Spleen (tissue), 11 donors: ENCODE measurements around the gene GRK5. TPM values are rescaled to one million over a fixed set of nuclear protein-coding genes. Genes with fewer than 3 reads are reported as not detected.

ENCODE experiments used
- DNase-seq: peaks from one replicate; pipeline ENCODE4 v3.0.0-alpha.2; 2020
- H3K27ac ChIP-seq, 8 donors: fragments of 200-600 bp; sonication (generic) in 7 of 8; 1 replicate in 4 of 8; 2 replicates in 4 of 8; pipeline versions ENCODE4 v1.5.0 to v1.8.0; 2016 to 2021; ENCODE audit warnings: inconsistent platforms in 4 of 8, mild to moderate bottlenecking in 4 of 8, moderate library complexity in 1 of 8
- H3K27me3 ChIP-seq, 7 donors: fragments of 200-600 bp; sonication (generic) in 6 of 7; replicated peaks in 1 of 7; 1 replicate in 4 of 7; 2 replicates in 3 of 7; pipeline versions ENCODE4 v1.5.0 to v1.8.0; 2016 to 2021; ENCODE audit warnings: inconsistent platforms in 3 of 7, mild to moderate bottlenecking in 1 of 7
- H3K36me3 ChIP-seq, 6 donors: fragments of 200-600 bp; sonication (generic) in 5 of 6; 1 replicate in 4 of 6; 2 replicates in 2 of 6; pipeline versions ENCODE4 v1.5.0 to v1.8.0; 2016 to 2021; ENCODE audit warnings: inconsistent platforms in 2 of 6
- H3K4me1 ChIP-seq, 6 donors: fragments of 200-600 bp; sonication (generic) in 5 of 6; 1 replicate in 3 of 6; 2 replicates in 3 of 6; pipeline versions ENCODE4 v1.5.0 to v1.8.0; 2016 to 2021; ENCODE audit warnings: inconsistent platforms in 3 of 6
- H3K4me3 ChIP-seq, 8 donors: fragments of 200-600 bp; sonication (generic) in 7 of 8; 1 replicate in 4 of 8; 2 replicates in 4 of 8; pipeline versions ENCODE4 v1.5.0 to v1.8.0; 2016 to 2021; ENCODE audit warnings: inconsistent platforms in 4 of 8, mild to moderate bottlenecking in 4 of 8, moderate library complexity in 2 of 8
- H3K9me3 ChIP-seq, 8 donors: fragments of 200-600 bp; sonication (generic) in 7 of 8; 1 replicate in 4 of 8; 2 replicates in 4 of 8; pipeline versions ENCODE4 v1.5.0 to v1.8.0; 2016 to 2021; ENCODE audit warnings: inconsistent platforms in 4 of 8
- CTCF ChIP-seq, 11 experiments: fragments of 200-600 bp in 7 of 11; fragments of 450-650 bp in 4 of 11; sonication (generic) in 4 of 11; IDR thresholded peaks in 8 of 11; conservative IDR thresholded peaks in 3 of 11; 1 replicate in 7 of 11; 2 replicates in 4 of 11; pipeline versions ENCODE4 v1.4.0 to v1.8.0; 2016 to 2021; ENCODE audit warnings: antibody characterized with exemption in 11 of 11, inconsistent platforms in 4 of 11, mild to moderate bottlenecking in 1 of 11
- POLR2A ChIP-seq, 3 donors: fragments of 450-650 bp; IDR thresholded peaks; one replicate each; pipeline ENCODE4 v1.5.1; 2017; ENCODE audit warnings: antibody characterized with exemption in 3 of 3, mild to moderate bottlenecking in 1 of 3
- POLR2AphosphoS5 ChIP-seq, 3 donors: sonication (generic); formaldehyde crosslinking; IDR thresholded peaks; one replicate each; pipeline ENCODE4 v1.5.1; 2017; ENCODE audit warnings: antibody characterized with exemption in 3 of 3
- WGBS, 5 donors: extraction: QIAGEN DNeasy Blood & Tissue Kit in 3 of 5; methylation state at CpG; one replicate each; pipeline versions ENCODE4 v1.1.5 to v1.1.7; 2013 to 2018; 5-methylcytosine and 5-hydroxymethylcytosine counted together
- intact Hi-C: fragments of 100-400 bp; cut with DNase I; formaldehyde crosslinking; loops from one replicate; pipeline ENCODE4 v1.15.0; 2023; ENCODE audit warnings: low total_unique reads
- polyA plus RNA-seq, 3 donors: library from polyadenylated mRNA; stranded (reverse); fragments of 200-250 nt; gene quantifications; one replicate each; pipeline ENCODE4 v1.2.1, GENCODE V29; 2013
- total RNA-seq, 7 donors: library from RNA; depleted of rRNA in 3 of 7; stranded (reverse); fragments of >200 nt in 3 of 7; fragmentation: NEBNext Ultra II Directional in 4 of 7; extraction: Animal tissue kit (Norgen Biotek cat#: 25700) in 4 of 7; gene quantifications; one replicate each; pipeline versions ENCODE4 v1.1.0 to v1.2.1, GENCODE V29; 2016 to 2021
- donor health status: healthy with polysubstance abuse.
- donor health status: DM: no; HTN: no; CAD: no; lungs with moderate emphysema.
- donor health status: DM: no; HTN: no; CAD: no.
- donor health status: Bipolar disorder and iron deficiency.
- donor health status: healthy.
- donor health status: DM: no; HTN: no; CAD: no.
- donor health status: DM: yes; HTN: yes; CAD: no.

GRK5 gene
- total and polyA plus RNA-seq, 10 donors, result 15.5 to 85.2 (median 52.1) TPM

- no peak for DNase-seq
- WGBS, 5 donors, result 72 to 85% (median 83%) methylated on average over 12 to 24 of the region's 24 CpGs
- TF ChIP-seq CTCF (IDR thresholded peaks at IDR 0.05 in 8 of 11, conservative IDR thresholded peaks at IDR 0.05 in 3 of 11), result no peak
- TF ChIP-seq POLR2AphosphoS5 (IDR thresholded peaks at IDR 0.05), result peak in 2 of 3 donors; percentile 12 to 41
- Histone ChIP-seq H3K9me3 (no peaks in the 10 kb centered on the region), H3K4me3 (no peak overlapping the region), H3K27me3 (no peaks in the 10 kb centered on the region), H3K27ac (peak overlapping the region in 4 of 8 donors; percentile 19 to 94 (median 33)), H3K4me1 (peaks cover 48 to 100% (median 92%) of the 10 kb centered on the region in 6 donors), H3K36me3 (no peaks in the 10 kb centered on the region)
- intact Hi-C loops, result loop anchor here (5.0 kb wide), 1 partner anchor 101 kb away; the partner anchor contains the start of gene GRK5
Measured at GRCh38 chr10:119308551-119309422, 101.4 kb downstream of the GRK5 start.

GRCh38 chr10:119309423-119309770 is 102.0 kb downstream of the GRK5 start:
- Histone ChIP-seq H3K4me3 (no peak overlapping the region), H3K27ac (peak overlapping the region in 4 of 8 donors; percentile 19 to 94 (median 33)), H3K4me1 (peaks cover 52 to 100% (median 93%) of the 10 kb centered on the region in 6 donors), H3K9me3 (no peaks in the 10 kb centered on the region), H3K36me3 (no peaks in the 10 kb centered on the region), H3K27me3 (no peaks in the 10 kb centered on the region)
- intact Hi-C loops, result loop anchor here (5.0 kb wide), 1 partner anchor 102 kb away; the partner anchor contains the start of gene GRK5
- TF ChIP-seq CTCF (IDR thresholded peaks at IDR 0.05 in 8 of 11, conservative IDR thresholded peaks at IDR 0.05 in 3 of 11), result no peak
- TF ChIP-seq POLR2AphosphoS5 (IDR thresholded peaks at IDR 0.05), result no peak
- TF ChIP-seq POLR2A (IDR thresholded peaks at IDR 0.05), result no peak
- no peak for DNase-seq
- WGBS, 5 donors, result 47 to 67% (median 61%) methylated on average over 2 of the region's 2 CpGs

DNA sequence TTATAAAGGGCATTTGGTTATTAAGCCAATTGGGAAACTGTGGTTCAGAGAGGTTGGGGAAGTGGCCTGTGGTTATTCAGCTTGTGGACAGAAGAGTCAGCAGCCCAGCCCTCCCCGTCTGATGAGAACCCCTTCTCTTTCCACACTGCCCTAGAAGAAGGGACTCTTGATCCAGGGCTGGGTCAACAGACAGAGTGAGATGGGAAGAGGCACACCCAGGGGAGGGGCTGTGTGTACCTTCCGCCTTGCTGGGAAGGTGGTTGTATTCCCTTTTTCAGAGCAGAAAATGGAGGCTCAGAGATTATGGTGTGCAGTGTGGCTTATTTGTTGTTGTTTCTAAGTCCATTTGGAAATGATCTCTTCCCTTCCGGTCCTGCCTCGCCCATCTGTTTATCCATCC is 103.4 kb downstream of the GRK5 start:
- no peaks in the 10 kb centered on the region for H3K9me3 ChIP-seq
- DNase-seq, result peak; percentile 35
- H3K27ac ChIP-seq, result peak overlapping the region in 2 of 8 donors; percentile 21 to 23
- intact Hi-C loops, result no loop called here
- 71 to 84% (median 79%) methylated on average over 4 of the region's 4 CpGs for WGBS, 5 donors
- no peaks in the 10 kb centered on the region for H3K36me3 ChIP-seq
- TF ChIP-seq POLR2A (IDR thresholded peaks at IDR 0.05), result no peak
- no peak for TF ChIP-seq POLR2AphosphoS5 (IDR thresholded peaks at IDR 0.05)
- no peak for TF ChIP-seq CTCF (IDR thresholded peaks at IDR 0.05 in 8 of 11, conservative IDR thresholded peaks at IDR 0.05 in 3 of 11)
- H3K4me1 ChIP-seq, result peaks cover 55 to 100% (median 93%) of the 10 kb centered on the region in 6 donors
- no peaks in the 10 kb centered on the region for H3K27me3 ChIP-seq
- H3K4me3 ChIP-seq, result no peak overlapping the region

GRCh38 chr10:119312241-119312640 is 104.9 kb downstream of the GRK5 start:
- DNase-seq, result no peak
- 62 to 92% (median 79%) methylated on average over 5 of the region's 5 CpGs for WGBS, 5 donors
- no peaks in the 10 kb centered on the region for H3K9me3 ChIP-seq
- H3K27me3 ChIP-seq, result no peaks in the 10 kb centered on the region
- H3K27ac ChIP-seq, result peak overlapping the region in 2 of 8 donors; percentile 26 to 64
- H3K36me3 ChIP-seq, result no peaks in the 10 kb centered on the region
- intact Hi-C loops, result no loop called here
- H3K4me1 ChIP-seq, result peaks cover 43 to 100% (median 91%) of the 10 kb centered on the region in 6 donors
- no peak for TF ChIP-seq POLR2AphosphoS5 (IDR thresholded peaks at IDR 0.05)
- TF ChIP-seq CTCF (IDR thresholded peaks at IDR 0.05 in 8 of 11, conservative IDR thresholded peaks at IDR 0.05 in 3 of 11), result no peak
- TF ChIP-seq POLR2A (IDR thresholded peaks at IDR 0.05), result no peak
- no peak overlapping the region for H3K4me3 ChIP-seq
